IMR-90 (cell line): ENCODE results near the gene ZC3H4.

Experiments
- BHLHE40 ChIP-seq: fragments of 150-350 bp; IDR thresholded peaks from 2 replicates; pipeline ENCODE4 v1.6.1; 2016; ENCODE audit warnings: mild to moderate bottlenecking, low read depth, low read length
- CTCF ChIP-seq: conservative IDR thresholded peaks from 2 replicates; pipeline ENCODE4 v1.5.1; 2012; ENCODE audit warnings: mild to moderate bottlenecking, low read depth, low read length, improper control_type of control experiment
- FOS ChIP-seq: fragments of 150-350 bp; IDR thresholded peaks from 2 replicates; pipeline ENCODE4 v1.6.1; 2016; ENCODE audit warnings: low read depth, low read length
- NFE2L2 ChIP-seq: fragments of 150-350 bp; IDR thresholded peaks from 2 replicates; pipeline ENCODE4 v1.6.1; 2016; ENCODE audit warnings: low read depth, mild to moderate bottlenecking, low read length
- POLR2A ChIP-seq: IDR thresholded peaks from 2 replicates; pipeline ENCODE4 v1.6.1; 2012; ENCODE audit warnings: mild to moderate bottlenecking, low read depth, low read length
- RFX5 ChIP-seq: IDR thresholded peaks from 2 replicates; pipeline ENCODE4 v1.8.0; 2012; ENCODE audit warnings: low read depth, mild to moderate bottlenecking, low read length, moderate library complexity
- USF2 ChIP-seq: fragments of 150-350 bp; IDR thresholded peaks from 2 replicates; pipeline ENCODE4 v1.6.1; 2017; ENCODE audit warnings: mild to moderate bottlenecking, antibody characterized with exemption, low read length, low read depth

- TF ChIP-seq CTCF (no peak), BHLHE40 (no peak), POLR2A (no peak), RFX5 (no peak), USF2 (no peak), NFE2L2 (no peak), FOS (no peak)
Measured at GRCh38 chr19:47096721-47097120, 16.9 kb downstream of the ZC3H4 start.
